Breast epithelium (tissue), 4 donors: ENCODE results near the gene SRGAP3. TPM values are rescaled to one million over a fixed set of nuclear protein-coding genes. Genes with fewer than 3 reads are reported as not detected.
A peak's percentile ranks its signal among the peaks of the same experiment; 100 is the strongest.

ENCODE experiments used
- DNase-seq, 2 donors: peaks; one replicate each; pipeline ENCODE4 v3.0.0-alpha.2; 2019; ENCODE audit warnings: low spot score in 2 of 2
- H3K27ac ChIP-seq, 2 donors: fragments of 200-600 bp; sonication (generic) in 1 of 2; one replicate each; pipeline ENCODE4 v1.5.1; 2016 to 2019; ENCODE audit warnings: mild to moderate bottlenecking in 1 of 2
- H3K27me3 ChIP-seq, 2 donors: fragments of 200-600 bp; sonication (generic) in 1 of 2; one replicate each; pipeline versions ENCODE4 v1.5.1 to v1.6.0; 2017 to 2019; ENCODE audit warnings: control low read depth in 1 of 2, mild to moderate bottlenecking in 1 of 2
- H3K36me3 ChIP-seq: fragments of 200-600 bp; one replicate; pipeline ENCODE4 v1.5.1; 2019
- H3K4me1 ChIP-seq, 2 donors: fragments of 200-600 bp; sonication (generic); one replicate each; pipeline ENCODE4 v1.5.1; 2016 to 2019; ENCODE audit warnings: control low read depth in 1 of 2
- H3K4me3 ChIP-seq, 3 donors: fragments of 200-600 bp; sonication (generic); 1 replicate in 2 of 3; 2 replicates in 1 of 3; pipeline ENCODE4 v1.5.1; 2016 to 2019; ENCODE audit warnings: mild to moderate bottlenecking in 3 of 3, moderate library complexity in 2 of 3
- H3K9me3 ChIP-seq, 2 donors: fragments of 200-600 bp; sonication (generic) in 1 of 2; one replicate each; pipeline ENCODE4 v1.5.1; 2016 to 2019; ENCODE audit warnings: control low read depth in 1 of 2
- POLR2A ChIP-seq: fragments of 450-650 bp; IDR thresholded peaks from one replicate; pipeline ENCODE4 v1.6.1; 2016; ENCODE audit warnings: antibody characterized with exemption, mild to moderate bottlenecking, moderate library complexity
- POLR2AphosphoS5 ChIP-seq, 3 donors: sonication (generic); formaldehyde crosslinking; IDR thresholded peaks; one replicate each; pipeline ENCODE4 v1.6.1; 2017; ENCODE audit warnings: antibody characterized with exemption in 3 of 3
- intact Hi-C: fragments of 100-400 bp; cut with DNase I; formaldehyde crosslinking; loops from one replicate; pipeline ENCODE4 v1.15.1; 2023; ENCODE audit warnings: low total_unique reads
- total RNA-seq, 3 donors: library from RNA; depleted of rRNA; stranded (reverse); fragments of >200 nt; gene quantifications; one replicate each; pipeline ENCODE4 v1.1.0, GENCODE V29; 2016
- TF ChIP-seq, protein P1 (sequence below), 3 donors: fragments of 450-650 bp; IDR thresholded peaks; one replicate each; pipeline ENCODE4 v1.5.1; 2016 to 2017; ENCODE audit warnings: antibody characterized with exemption in 3 of 3, mild to moderate bottlenecking in 3 of 3, moderate library complexity in 3 of 3

The SRGAP3 gene
- total RNA-seq, 3 donors from 2014 or later, result 13.6 to 21.5 (median 19.0) TPM

DNA sequence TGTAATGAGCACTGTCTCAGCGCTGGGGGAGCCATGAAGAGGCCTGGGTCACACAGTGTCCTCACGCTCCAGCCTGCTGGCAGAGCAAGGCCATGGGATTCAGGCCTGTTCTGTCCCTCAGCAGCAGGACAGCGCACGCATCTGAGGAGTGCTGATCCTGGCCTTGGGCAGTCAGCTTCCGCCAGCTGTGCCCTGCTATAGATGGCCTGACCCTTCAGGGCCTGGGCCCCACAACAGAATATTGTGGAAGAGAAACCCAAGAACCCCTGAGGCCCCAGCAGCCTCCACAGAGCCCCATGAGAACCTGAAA is 78.6 kb downstream of the SRGAP3 start:
- no peaks in the 10 kb centered on the region for H3K27me3 ChIP-seq
- intact Hi-C loops, result no loop called here
- peak overlapping the region; percentile 46 to 72 for H3K27ac ChIP-seq
- H3K4me3 ChIP-seq, result no peak overlapping the region
- H3K9me3 ChIP-seq, result no peaks in the 10 kb centered on the region
- no peaks in the 10 kb centered on the region for H3K36me3 ChIP-seq
- H3K4me1 ChIP-seq, result peaks cover 0 to 16% of the 10 kb centered on the region in 2 donors
- TF ChIP-seq POLR2AphosphoS5 (IDR thresholded peaks at IDR 0.05), result no peak
- no peak for TF ChIP-seq POLR2A
- TF ChIP-seq, protein P1, sequence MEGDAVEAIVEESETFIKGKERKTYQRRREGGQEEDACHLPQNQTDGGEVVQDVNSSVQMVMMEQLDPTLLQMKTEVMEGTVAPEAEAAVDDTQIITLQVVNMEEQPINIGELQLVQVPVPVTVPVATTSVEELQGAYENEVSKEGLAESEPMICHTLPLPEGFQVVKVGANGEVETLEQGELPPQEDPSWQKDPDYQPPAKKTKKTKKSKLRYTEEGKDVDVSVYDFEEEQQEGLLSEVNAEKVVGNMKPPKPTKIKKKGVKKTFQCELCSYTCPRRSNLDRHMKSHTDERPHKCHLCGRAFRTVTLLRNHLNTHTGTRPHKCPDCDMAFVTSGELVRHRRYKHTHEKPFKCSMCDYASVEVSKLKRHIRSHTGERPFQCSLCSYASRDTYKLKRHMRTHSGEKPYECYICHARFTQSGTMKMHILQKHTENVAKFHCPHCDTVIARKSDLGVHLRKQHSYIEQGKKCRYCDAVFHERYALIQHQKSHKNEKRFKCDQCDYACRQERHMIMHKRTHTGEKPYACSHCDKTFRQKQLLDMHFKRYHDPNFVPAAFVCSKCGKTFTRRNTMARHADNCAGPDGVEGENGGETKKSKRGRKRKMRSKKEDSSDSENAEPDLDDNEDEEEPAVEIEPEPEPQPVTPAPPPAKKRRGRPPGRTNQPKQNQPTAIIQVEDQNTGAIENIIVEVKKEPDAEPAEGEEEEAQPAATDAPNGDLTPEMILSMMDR (IDR thresholded peaks at IDR 0.05), result no peak
- DNase-seq, result no peak

GRCh38 chr3:9169956-9170850 is 79.2 kb downstream of the SRGAP3 start:
- TF ChIP-seq POLR2A, result no peak
- TF ChIP-seq, protein P1 (IDR thresholded peaks at IDR 0.05), result no peak
- no peak for TF ChIP-seq POLR2AphosphoS5 (IDR thresholded peaks at IDR 0.05)
- H3K4me1 ChIP-seq, result peaks cover 0 to 16% of the 10 kb centered on the region in 2 donors
- no peaks in the 10 kb centered on the region for H3K36me3 ChIP-seq
- no peak for DNase-seq
- no peaks in the 10 kb centered on the region for H3K9me3 ChIP-seq
- H3K27ac ChIP-seq, result peak overlapping the region; percentile 65 to 72
- no peak overlapping the region for H3K4me3 ChIP-seq
- H3K27me3 ChIP-seq, result no peaks in the 10 kb centered on the region
- intact Hi-C loops, result loop anchor here (10.0 kb wide), 1 partner anchor 1525 kb away; no protein-coding TSS in a partner anchor

DNA sequence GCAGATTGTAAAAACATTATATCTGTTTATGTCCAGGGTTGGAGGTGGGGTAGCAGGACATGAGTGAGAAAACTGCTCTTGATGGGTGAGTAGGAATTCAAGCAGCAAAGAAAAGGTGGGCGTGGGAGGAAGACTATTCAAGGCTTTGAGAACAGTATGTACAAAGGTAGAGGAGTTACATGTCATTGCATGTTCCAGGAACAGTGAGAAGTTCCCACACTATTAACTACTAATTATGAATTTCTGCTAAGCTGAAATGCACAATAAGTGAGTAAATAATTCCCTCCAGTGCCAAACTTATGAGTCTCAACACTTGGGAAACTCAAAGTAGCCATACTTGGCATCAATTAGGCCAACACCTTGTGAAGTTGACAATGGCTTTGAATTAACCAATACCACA is 80.1 kb downstream of the SRGAP3 start:
- peaks cover 0 to 16% of the 10 kb centered on the region in 2 donors for H3K4me1 ChIP-seq
- TF ChIP-seq POLR2A, result no peak
- H3K36me3 ChIP-seq, result no peaks in the 10 kb centered on the region
- peak in 1 of 2 donors; percentile 62 for DNase-seq
- H3K27ac ChIP-seq, result peak overlapping the region; percentile 65 to 75
- no peaks in the 10 kb centered on the region for H3K9me3 ChIP-seq
- no peaks in the 10 kb centered on the region for H3K27me3 ChIP-seq
- intact Hi-C loops, result loop anchor here (10.0 kb wide), 1 partner anchor 1525 kb away; no protein-coding TSS in a partner anchor
- H3K4me3 ChIP-seq, result no peak overlapping the region

DNA sequence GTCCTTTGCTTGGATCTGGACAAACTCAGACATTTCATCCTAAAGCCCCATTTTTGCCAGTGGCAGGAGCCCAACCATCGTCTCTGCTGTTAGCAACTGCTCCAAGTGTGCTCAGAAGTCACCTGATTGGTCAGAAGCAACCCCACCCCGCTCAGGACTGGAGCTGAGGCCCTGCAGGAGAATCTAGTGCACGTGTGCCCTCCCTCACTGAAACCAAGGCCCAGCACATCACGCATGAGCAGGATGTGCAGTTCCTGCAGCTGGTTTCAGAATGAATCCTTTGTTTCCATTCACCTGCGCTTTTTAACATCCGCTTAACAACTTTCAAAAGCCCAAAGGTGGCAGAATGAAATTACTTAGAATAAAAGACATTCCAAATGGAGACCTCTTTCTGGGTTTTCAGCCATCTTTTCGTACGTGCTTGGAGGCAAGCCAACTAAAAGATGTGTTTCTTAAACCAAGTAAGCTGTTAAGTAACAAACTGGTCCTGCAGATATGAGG is 81.2 kb downstream of the SRGAP3 start:
- peaks cover 0 to 15% of the 10 kb centered on the region in 2 donors for H3K4me1 ChIP-seq
- no peaks in the 10 kb centered on the region for H3K9me3 ChIP-seq
- no peaks in the 10 kb centered on the region for H3K36me3 ChIP-seq
- no peaks in the 10 kb centered on the region for H3K27me3 ChIP-seq
- H3K4me3 ChIP-seq, result no peak overlapping the region
- peak in 1 of 2 donors; percentile 63 for DNase-seq
- intact Hi-C loops, result loop anchor here (10.0 kb wide), 1 partner anchor 1527 kb away; no protein-coding TSS in a partner anchor
- TF ChIP-seq POLR2A, result no peak
- TF ChIP-seq, protein P1 (IDR thresholded peaks at IDR 0.05), result no peak
- no peak for TF ChIP-seq POLR2AphosphoS5 (IDR thresholded peaks at IDR 0.05)
- peak overlapping the region; percentile 65 to 75 for H3K27ac ChIP-seq

DNA sequence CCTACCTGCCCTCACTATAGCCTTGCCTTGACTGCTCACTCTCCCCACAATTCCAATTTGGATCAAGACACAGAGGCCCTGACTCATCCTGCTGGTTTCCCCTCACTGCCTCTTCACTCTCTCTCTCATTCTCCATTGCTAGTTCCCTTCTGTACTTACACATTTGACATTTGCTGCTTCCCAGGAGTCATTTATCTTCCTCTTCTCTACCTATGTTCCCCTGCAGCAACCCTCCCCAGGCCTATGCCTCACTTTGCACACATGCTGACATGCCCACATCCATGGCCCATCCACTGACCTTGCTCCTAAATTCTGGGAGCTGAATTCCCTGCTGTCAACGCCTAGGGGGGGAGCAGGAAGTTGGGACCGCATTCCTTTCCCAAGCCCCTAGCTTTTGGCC is 82.2 kb downstream of the SRGAP3 start:
- peaks cover 0 to 7% of the 10 kb centered on the region in 2 donors for H3K4me1 ChIP-seq
- no peaks in the 10 kb centered on the region for H3K27me3 ChIP-seq
- H3K9me3 ChIP-seq, result no peaks in the 10 kb centered on the region
- TF ChIP-seq POLR2AphosphoS5 (IDR thresholded peaks at IDR 0.05) (no peak), POLR2A (no peak)
- TF ChIP-seq, protein P1 (IDR thresholded peaks at IDR 0.05), result no peak
- H3K36me3 ChIP-seq, result no peaks in the 10 kb centered on the region
- no peak overlapping the region for H3K4me3 ChIP-seq
- no peak overlapping the region for H3K27ac ChIP-seq
- intact Hi-C loops, result loop anchor here (10.0 kb wide), 1 partner anchor 1528 kb away; no protein-coding TSS in a partner anchor
- no peak for DNase-seq
